ENCODE data around the gene NDUFS7. TPM values are rescaled to one million over a fixed set of nuclear protein-coding genes. Genes with fewer than 3 reads are reported as not detected.

Gene NDUFS7
- total RNA-seq, 4 donors from 2014 or later, result 77.7 to 106 (median 86.1) TPM

DNA sequence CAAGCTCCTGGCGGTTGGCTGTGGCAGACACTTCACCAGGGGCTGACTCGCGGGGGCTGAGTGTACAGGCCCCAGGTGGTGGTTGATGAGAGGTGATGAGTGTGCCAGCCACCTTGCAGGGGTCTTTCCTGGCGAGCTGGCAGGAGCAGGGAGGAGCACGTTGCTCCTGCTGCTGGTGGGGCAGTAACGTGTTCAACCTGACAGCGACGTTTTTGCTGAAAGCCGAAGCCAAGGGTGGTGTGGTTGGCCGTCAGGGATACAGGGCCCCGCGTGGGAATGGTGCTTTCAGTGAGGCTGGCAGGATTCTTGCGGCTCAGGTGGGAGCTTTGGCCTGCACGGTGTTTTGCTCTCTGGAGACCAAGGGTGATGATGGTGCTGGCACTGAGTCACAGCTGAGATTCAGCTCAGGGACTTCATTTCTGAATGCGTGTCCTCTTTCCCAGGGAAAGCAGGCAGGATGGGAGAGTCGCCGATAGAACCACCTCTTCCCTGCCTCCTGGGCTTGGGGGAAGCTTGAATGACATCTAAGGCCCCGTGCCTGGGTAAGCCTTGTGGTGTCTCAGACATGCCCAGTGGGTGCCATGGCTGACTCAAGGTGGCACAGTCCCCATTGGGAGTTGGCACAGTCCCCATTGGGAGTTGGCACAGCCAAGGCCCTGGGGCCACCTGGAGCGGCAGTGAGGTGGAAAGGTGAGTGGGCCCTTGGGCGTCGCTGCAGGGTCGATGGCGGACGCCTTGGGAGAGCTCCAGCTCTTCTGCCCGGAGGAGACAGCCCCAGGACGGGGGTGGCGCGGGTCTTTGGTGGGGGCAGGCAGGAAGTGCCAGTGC is 32.5 kb downstream of the NDUFS7 start:
- Histone ChIP-seq H3K9me3 (no peaks in the 10 kb centered on the region), H3K36me3 (peaks cover 0 to 41% of the 10 kb centered on the region in 2 donors), H3K27me3 (no peaks in the 10 kb centered on the region), H3K4me3 (peak overlapping the region in 1 of 2 donors; percentile 26), H3K4me1 (peaks cover 0 to 84% (median 52%) of the 10 kb centered on the region in 3 donors), H3K27ac (peak overlapping the region; percentile 11 to 86 (median 76))
- TF ChIP-seq POLR2AphosphoS5 (IDR thresholded peaks at IDR 0.05), result no peak
- TF ChIP-seq EP300 (IDR thresholded peaks at IDR 0.05), result no peak
- TF ChIP-seq, protein P1, sequence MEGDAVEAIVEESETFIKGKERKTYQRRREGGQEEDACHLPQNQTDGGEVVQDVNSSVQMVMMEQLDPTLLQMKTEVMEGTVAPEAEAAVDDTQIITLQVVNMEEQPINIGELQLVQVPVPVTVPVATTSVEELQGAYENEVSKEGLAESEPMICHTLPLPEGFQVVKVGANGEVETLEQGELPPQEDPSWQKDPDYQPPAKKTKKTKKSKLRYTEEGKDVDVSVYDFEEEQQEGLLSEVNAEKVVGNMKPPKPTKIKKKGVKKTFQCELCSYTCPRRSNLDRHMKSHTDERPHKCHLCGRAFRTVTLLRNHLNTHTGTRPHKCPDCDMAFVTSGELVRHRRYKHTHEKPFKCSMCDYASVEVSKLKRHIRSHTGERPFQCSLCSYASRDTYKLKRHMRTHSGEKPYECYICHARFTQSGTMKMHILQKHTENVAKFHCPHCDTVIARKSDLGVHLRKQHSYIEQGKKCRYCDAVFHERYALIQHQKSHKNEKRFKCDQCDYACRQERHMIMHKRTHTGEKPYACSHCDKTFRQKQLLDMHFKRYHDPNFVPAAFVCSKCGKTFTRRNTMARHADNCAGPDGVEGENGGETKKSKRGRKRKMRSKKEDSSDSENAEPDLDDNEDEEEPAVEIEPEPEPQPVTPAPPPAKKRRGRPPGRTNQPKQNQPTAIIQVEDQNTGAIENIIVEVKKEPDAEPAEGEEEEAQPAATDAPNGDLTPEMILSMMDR (IDR thresholded peaks at IDR 0.05), result no peak
- no peak for TF ChIP-seq POLR2A (IDR thresholded peaks at IDR 0.05)
- no peak for ATAC-seq
- no CpG with 5 or more reads among the region's 28 CpGs for WGBS, 2 donors (ENCODE audit: low coverage in 1 of 2)

DNA sequence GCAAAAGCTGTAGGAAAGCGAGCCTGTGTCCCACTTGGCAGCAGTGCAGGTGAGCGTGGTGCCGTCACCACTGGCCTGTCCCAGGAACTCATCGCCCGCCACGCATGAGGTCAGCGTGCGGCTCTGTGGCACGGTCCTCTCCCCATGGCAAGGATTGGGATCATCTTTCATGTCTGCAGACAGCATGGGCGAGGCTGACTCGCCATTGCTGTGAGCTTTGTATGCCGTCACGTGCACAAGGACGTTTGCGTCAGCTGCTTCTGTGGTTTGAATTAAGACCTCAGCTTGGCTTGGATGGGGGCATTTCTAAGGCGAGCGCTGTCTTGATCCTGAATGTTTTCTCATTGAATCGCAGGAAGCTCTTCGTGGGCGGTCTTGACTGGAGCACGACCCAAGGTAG is 33.4 kb downstream of the NDUFS7 start:
- Histone ChIP-seq H3K4me1 (peaks cover 0 to 75% (median 43%) of the 10 kb centered on the region in 3 donors), H3K4me3 (no peak overlapping the region), H3K36me3 (peaks cover 0 to 50% of the 10 kb centered on the region in 2 donors), H3K9me3 (no peaks in the 10 kb centered on the region), H3K27ac (peak overlapping the region in 2 of 4 donors; percentile 74 to 78), H3K27me3 (no peaks in the 10 kb centered on the region)
- TF ChIP-seq POLR2AphosphoS5 (IDR thresholded peaks at IDR 0.05) (no peak), POLR2A (IDR thresholded peaks at IDR 0.05) (no peak), EP300 (IDR thresholded peaks at IDR 0.05) (no peak)
- TF ChIP-seq, protein P1 (IDR thresholded peaks at IDR 0.05), result no peak
- ATAC-seq, result no peak
- WGBS, 2 donors (ENCODE audit: low coverage in 1 of 2), result 70% methylated on average over 2 of the region's 21 CpGs; no CpG with 5 or more reads in 1 of the 2 donors

DNA sequence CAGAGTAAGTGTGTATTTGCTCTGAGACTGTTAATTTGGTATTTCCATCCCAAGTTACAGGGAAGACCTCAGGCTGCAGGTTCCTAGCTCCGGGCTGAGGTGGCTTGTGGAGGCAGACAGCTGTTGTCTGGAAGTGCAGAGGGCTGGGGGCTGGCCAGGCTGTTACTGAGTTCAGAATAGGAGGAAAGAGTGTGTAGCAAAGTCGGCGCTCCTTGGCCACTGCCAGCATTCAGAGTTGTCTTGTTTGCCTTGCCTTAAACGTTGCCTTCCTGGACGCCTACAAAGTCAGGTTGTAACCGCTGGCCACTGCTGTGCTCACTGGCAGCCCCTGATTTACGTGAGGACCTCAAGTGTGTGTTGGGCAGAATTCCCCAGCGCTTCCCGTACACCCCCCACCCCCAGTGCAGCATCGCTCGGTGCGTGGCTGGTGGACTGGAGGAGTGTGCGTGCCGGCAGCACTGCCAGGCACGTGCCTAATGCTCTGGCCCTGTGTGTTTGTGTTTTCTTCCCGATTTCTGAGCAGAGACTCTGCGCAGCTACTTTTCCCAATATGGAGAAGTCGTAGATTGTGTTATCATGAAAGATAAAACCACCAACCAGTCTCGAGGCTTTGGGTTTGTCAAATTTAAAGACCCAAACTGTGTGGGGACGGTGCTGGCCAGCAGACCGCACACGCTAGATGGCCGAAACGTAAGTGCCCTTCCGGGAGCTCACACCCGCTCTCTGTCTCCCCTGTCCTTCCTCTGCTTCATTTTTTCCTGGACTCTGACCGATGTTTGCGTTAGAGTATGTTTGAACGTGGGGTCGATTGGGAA is 34.2 kb downstream of the NDUFS7 start:
- H3K27ac ChIP-seq, result no peak overlapping the region
- ATAC-seq, result no peak
- 88 to 90% methylated on average over 4 to 16 of the region's 30 CpGs for WGBS, 2 donors (ENCODE audit: low coverage in 1 of 2)
- H3K27me3 ChIP-seq, result no peaks in the 10 kb centered on the region
- peaks cover 0 to 50% of the 10 kb centered on the region in 2 donors for H3K36me3 ChIP-seq
- H3K4me3 ChIP-seq, result no peak overlapping the region
- TF ChIP-seq POLR2AphosphoS5 (IDR thresholded peaks at IDR 0.05) (no peak), POLR2A (IDR thresholded peaks at IDR 0.05) (no peak), EP300 (IDR thresholded peaks at IDR 0.05) (no peak)
- TF ChIP-seq, protein P1 (IDR thresholded peaks at IDR 0.05), result no peak
- H3K9me3 ChIP-seq, result no peaks in the 10 kb centered on the region
- peaks cover 0 to 67% (median 37%) of the 10 kb centered on the region in 3 donors for H3K4me1 ChIP-seq

DNA sequence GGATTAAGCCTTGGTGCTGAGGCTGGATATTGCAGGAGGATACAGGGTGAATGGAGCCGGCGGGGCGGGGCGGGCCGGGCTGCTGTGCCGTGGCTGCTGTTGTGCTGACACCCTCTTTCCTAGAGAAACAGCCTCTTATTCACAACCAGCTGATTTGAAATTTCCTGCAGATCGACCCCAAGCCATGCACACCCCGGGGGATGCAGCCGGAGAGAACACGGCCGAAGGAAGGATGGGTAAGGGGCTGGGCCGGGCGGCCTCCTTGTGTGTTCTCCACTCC is 34.7 kb downstream of the NDUFS7 start:
- WGBS, 2 donors (ENCODE audit: low coverage in 1 of 2), result 87% methylated on average over 6 of the region's 13 CpGs; no CpG with 5 or more reads in 1 of the 2 donors
- no peaks in the 10 kb centered on the region for H3K27me3 ChIP-seq
- peaks cover 0 to 52% of the 10 kb centered on the region in 2 donors for H3K36me3 ChIP-seq
- TF ChIP-seq POLR2A (IDR thresholded peaks at IDR 0.05), result no peak
- TF ChIP-seq EP300 (IDR thresholded peaks at IDR 0.05), result no peak
- TF ChIP-seq, protein P1 (IDR thresholded peaks at IDR 0.05), result no peak
- no peak for TF ChIP-seq POLR2AphosphoS5 (IDR thresholded peaks at IDR 0.05)
- H3K27ac ChIP-seq, result no peak overlapping the region
- no peak overlapping the region for H3K4me3 ChIP-seq
- no peaks in the 10 kb centered on the region for H3K9me3 ChIP-seq
- H3K4me1 ChIP-seq, result peaks cover 0 to 62% (median 32%) of the 10 kb centered on the region in 3 donors
- no peak for ATAC-seq
